ENCODE data around the gene HOXD13.
A peak's percentile ranks its signal among the peaks of the same experiment; 100 is the strongest.

HOXD13 gene

DNA sequence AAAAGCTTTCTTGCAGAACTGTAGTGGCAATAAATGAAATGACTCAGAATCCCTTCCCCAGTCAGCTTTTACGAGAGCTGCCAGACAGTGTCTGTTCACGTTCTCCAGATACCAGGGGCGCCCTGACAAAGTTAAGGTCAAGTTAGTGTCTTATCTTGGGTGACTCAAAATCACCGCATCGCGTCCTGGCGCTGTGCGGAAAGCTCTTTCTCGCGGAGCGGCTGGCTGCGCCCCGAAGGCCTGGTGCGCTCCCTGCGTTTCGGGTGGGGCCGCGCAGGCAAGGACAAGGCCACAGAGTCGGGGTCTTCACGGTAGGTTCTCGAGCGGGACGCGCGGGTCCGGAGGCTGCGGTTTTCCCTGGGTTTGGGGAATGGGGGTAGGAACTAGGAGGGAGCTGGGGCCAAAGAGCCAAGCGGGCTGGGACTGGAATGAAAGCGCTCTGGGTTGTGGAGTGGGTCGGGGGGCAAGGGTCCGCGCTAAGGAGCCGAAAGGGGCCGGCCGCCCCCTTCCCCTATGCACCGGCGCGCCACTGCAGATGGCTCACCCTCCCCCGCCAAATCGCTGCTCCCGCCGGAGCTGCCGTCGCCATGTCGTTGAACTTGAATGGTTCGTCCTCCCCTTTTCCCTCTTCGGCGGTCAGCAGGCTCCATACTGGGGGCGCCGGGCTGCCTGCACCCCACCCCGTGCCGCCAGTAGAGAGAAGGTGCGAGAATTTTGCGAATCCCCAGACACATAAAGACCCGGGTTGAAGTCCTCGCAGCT is 12.0 kb downstream of the HOXD13 start:
- H3K27ac Mint-ChIP-seq: no peak overlapping the region
- no peak for ATAC-seq (ENCODE audit: low read depth)
- DNase-seq (ENCODE audit: low spot score in 2 of 2): no peak
- H3K4me3 Mint-ChIP-seq: no peak overlapping the region
- peaks cover 4% of the 10 kb centered on the region for H3K36me3 Mint-ChIP-seq
- peaks cover 8% of the 10 kb centered on the region for H3K4me1 Mint-ChIP-seq
- peaks cover 5% of the 10 kb centered on the region for H3K9me3 Mint-ChIP-seq
- H3K27me3 Mint-ChIP-seq: peaks cover 26% of the 10 kb centered on the region

- H3K9me3 Mint-ChIP-seq: peaks cover 5% of the 10 kb centered on the region
- H3K4me1 Mint-ChIP-seq: peaks cover 8% of the 10 kb centered on the region
- H3K36me3 Mint-ChIP-seq: peaks cover 4% of the 10 kb centered on the region
- H3K27ac Mint-ChIP-seq: no peak overlapping the region
- ATAC-seq (ENCODE audit: low read depth) (no peak), DNase-seq (ENCODE audit: low spot score in 2 of 2) (no peak)
- no peak overlapping the region for H3K4me3 Mint-ChIP-seq
- H3K27me3 Mint-ChIP-seq: peaks cover 29% of the 10 kb centered on the region
Measured at GRCh38 chr2:176105078-176105729, 12.7 kb downstream of the HOXD13 start.

GRCh38 chr2:176105730-176106580 is 13.4 kb downstream of the HOXD13 start:
- Mint-ChIP-seq H3K9me3 (peaks cover 5% of the 10 kb centered on the region), H3K36me3 (peaks cover 4% of the 10 kb centered on the region), H3K4me3 (peak overlapping the region; percentile 14), H3K27ac (no peak overlapping the region), H3K4me1 (peaks cover 8% of the 10 kb centered on the region), H3K27me3 (peaks cover 29% of the 10 kb centered on the region)
- ATAC-seq (ENCODE audit: low read depth) (no peak), DNase-seq (ENCODE audit: low spot score in 2 of 2) (no peak)

DNA sequence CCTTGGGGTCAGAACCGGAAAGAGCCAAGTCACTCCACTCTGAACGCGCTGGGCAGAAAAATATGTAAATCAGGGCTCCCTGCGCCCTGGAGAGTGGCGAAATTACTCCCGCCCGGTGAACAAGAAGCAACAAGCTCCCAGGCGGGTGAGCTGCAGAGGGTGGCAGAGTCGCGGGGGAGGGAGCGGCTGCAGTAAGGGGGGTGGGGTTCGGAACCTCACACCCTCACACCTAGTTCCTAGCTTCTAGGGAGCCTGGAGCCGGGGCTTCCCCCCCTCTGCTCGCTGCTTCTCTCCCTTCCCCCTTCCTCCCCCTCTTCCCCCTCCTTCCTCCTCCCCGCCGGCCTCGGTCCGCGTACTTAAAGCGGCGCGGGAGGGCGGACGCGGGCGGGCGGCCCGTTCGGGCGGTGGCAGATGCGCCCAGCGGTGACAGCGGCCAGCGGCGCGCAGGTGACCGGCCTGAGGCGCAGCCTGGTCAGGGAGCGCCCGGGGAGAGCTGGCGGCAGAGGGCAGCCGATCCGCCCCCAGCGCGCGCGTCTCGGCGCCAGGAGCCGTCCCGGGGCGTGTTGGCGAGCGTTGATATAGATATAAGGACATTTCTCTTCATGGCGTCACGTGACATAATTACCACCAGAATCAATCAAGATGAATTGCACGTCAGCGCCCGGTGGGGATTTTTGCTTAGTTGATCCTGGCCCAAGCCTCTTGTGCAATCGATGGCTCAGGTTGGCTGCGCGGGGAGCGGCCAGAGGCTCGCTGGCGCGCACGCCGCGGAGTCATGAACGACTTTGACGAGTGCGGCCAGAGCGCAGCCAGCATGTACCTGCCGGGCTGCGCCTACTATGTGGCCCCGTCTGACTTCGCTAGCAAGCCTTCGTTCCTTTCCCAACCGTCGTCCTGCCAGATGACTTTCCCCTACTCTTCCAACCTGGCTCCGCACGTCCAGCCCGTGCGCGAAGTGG is 14.3 kb downstream of the HOXD13 start, which contains the start of gene HOXD11:
Gene HOXD11, plus strand, starts transcription at position 700 of the 959 bp plus-strand sequence. Its CDS starts 76 bp downstream, at position 776.
- no peak for ATAC-seq (ENCODE audit: low read depth)

GRCh38 chr2:176107731-176108181 is 15.2 kb downstream of the HOXD13 start:
- H3K36me3 Mint-ChIP-seq: peaks cover 4% of the 10 kb centered on the region
- H3K9me3 Mint-ChIP-seq: peaks cover 5% of the 10 kb centered on the region
- peaks cover 11% of the 10 kb centered on the region for H3K4me1 Mint-ChIP-seq
- ATAC-seq (ENCODE audit: low read depth): no peak
- H3K27ac Mint-ChIP-seq: no peak overlapping the region
- H3K4me3 Mint-ChIP-seq: no peak overlapping the region
- peaks cover 27% of the 10 kb centered on the region for H3K27me3 Mint-ChIP-seq
- no peak for DNase-seq (ENCODE audit: low spot score in 2 of 2)

More for the DNA sequence above, 14.3 kb downstream of the HOXD13 start, which contains the start of gene HOXD11:
- Mint-ChIP-seq H3K4me1 (peaks cover 11% of the 10 kb centered on the region), H3K9me3 (peaks cover 5% of the 10 kb centered on the region), H3K27me3 (peaks cover 28% of the 10 kb centered on the region), H3K4me3 (peak within 1 kb of the TSS; percentile 14), H3K27ac (no peak within 1 kb of the TSS), H3K36me3 (peaks cover 4% of the 10 kb centered on the region)
- DNase-seq (ENCODE audit: low spot score in 2 of 2): no peak

DNA sequence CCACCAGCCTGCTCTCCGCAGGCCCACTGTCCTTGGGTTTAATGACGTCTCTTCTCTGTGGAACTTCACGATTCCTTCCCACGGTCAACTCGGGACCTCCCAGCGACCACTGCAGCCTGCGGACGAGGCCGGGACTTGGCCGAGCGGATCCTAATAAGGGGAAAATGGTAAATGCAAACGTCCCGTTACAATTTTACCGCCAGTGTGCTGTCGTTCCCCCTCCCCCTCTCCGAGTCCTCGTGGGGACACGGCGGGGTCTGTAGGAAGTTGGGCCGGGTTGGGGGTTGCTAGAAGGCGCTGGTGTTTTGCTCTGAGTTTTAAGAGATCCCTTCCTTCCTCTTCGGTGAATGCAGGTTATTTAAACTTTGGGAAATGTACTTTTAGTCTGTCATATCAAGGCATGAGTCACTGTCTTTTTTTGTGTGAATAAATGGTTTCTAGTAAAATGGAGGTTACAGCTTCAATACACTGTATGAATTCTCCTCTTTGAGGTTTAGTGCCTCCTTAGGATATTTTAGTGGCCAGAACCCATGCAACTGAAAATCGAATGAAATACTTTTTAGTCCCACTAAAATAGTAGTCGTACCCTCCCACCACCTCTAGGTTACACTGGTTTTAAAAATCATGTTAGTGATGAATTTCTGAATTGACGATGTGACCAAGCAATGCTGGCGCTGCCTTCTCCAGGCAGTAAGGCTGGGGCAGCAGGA is 16.8 kb downstream of the HOXD13 start:
- Mint-ChIP-seq H3K4me1 (peaks cover 11% of the 10 kb centered on the region), H3K4me3 (no peak overlapping the region), H3K27me3 (peaks cover 27% of the 10 kb centered on the region), H3K27ac (peak overlapping the region; percentile 65), H3K9me3 (peaks cover 5% of the 10 kb centered on the region), H3K36me3 (peaks cover 4% of the 10 kb centered on the region)
- DNase-seq (ENCODE audit: low spot score in 2 of 2) (no peak), ATAC-seq (ENCODE audit: low read depth) (no peak)

DNA sequence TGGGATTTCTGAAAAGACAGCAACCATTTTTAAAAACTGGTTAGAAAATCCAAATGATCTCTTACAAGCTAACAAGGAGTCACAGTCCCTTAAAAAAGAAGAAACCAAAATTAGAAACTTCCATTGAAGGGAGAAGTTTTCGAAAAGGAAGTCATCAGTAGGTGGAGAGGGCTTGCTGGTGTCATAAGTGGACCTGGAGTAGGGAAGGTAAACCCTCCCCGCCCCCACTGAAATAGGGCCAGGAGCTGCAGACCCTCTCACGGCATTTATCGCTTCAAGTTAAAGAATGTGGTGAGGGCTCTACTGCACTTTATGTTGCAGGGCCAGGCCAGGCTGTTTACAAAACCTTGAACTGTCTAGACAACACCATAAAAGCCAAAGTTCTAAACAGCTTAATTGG is 17.4 kb downstream of the HOXD13 start:
- ATAC-seq (ENCODE audit: low read depth): no peak
- DNase-seq (ENCODE audit: low spot score in 2 of 2): no peak
- Mint-ChIP-seq H3K27ac (no peak overlapping the region), H3K4me1 (peaks cover 10% of the 10 kb centered on the region), H3K4me3 (no peak overlapping the region), H3K9me3 (peaks cover 5% of the 10 kb centered on the region), H3K27me3 (peaks cover 25% of the 10 kb centered on the region), H3K36me3 (peaks cover 4% of the 10 kb centered on the region)

DNA sequence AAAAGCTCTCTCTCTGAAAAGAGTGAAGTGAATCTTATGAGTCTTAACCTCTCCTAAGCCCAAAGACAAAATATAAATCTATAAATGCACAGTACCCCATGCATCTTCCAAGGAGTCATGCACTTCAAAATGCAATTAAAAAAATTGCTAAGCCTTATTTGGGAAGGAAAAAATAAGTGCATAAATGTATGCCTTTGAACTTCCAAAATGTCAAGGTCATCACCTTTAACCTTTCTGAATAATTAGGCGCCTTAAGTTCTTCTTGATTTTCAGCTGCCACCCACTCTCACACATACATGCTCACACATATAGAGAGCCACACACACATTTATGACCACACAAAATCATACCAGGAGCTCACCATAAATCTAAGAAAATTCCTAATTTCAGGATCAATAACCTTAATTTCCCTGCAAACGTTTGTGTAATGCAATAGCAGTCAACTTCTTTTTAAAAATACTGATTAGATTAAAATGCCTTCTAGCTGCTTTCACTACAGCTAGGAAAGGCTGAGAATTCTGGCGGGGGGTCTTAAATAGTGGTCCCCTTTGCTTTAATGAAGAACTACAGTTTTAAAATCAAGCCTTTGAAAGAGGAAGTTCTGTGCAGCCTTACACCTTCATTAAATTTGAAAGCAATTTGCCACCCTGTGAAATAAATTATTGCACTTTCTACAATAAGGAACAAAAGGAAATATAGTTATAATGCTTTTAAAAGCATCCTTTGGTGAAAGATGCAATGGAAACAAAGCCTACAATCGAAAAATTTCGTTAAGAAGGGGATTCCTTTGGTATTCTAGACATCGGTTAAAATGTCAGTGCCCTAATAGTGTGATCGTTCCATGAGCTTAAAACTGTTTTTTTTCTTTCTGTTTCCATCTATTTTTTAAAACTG is 18.1 kb downstream of the HOXD13 start:
- peaks cover 4% of the 10 kb centered on the region for H3K36me3 Mint-ChIP-seq
- H3K4me3 Mint-ChIP-seq: no peak overlapping the region
- no peak overlapping the region for H3K27ac Mint-ChIP-seq
- peaks cover 6% of the 10 kb centered on the region for H3K4me1 Mint-ChIP-seq
- H3K27me3 Mint-ChIP-seq: peaks cover 19% of the 10 kb centered on the region
- ATAC-seq (ENCODE audit: low read depth) (no peak), DNase-seq (ENCODE audit: low spot score in 2 of 2) (no peak)
- peaks cover 5% of the 10 kb centered on the region for H3K9me3 Mint-ChIP-seq

DNA sequence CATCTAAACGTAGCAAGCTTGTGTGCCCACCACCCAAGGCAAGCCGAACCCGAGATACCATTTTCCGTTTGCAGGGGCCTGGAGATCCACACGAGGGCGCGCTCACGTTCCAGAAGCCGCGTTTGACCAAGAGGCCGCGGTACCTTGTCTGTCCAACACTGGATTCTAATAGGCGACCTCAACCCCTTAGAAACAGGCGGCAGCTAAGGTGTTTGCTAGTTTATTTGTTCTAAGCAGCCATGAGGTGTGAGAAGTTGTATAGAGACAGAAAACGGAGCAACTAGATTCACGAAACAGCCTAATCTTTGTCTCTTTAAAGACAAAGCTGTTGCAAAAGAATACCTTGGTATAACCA is 18.8 kb downstream of the HOXD13 start:
- H3K4me3 Mint-ChIP-seq: no peak overlapping the region

GRCh38 chr2:176111846-176112374 is 19.4 kb downstream of the HOXD13 start:
- Mint-ChIP-seq H3K27me3 (peaks cover 21% of the 10 kb centered on the region), H3K4me1 (peaks cover 2% of the 10 kb centered on the region), H3K36me3 (no peaks in the 10 kb centered on the region), H3K27ac (no peak overlapping the region), H3K4me3 (no peak overlapping the region), H3K9me3 (peaks cover 1% of the 10 kb centered on the region)
- DNase-seq (ENCODE audit: low spot score in 2 of 2) (no peak), ATAC-seq (ENCODE audit: low read depth) (no peak)

More for the DNA sequence above, 18.8 kb downstream of the HOXD13 start:
- ATAC-seq (ENCODE audit: low read depth) (no peak), DNase-seq (ENCODE audit: low spot score in 2 of 2) (no peak)
- Mint-ChIP-seq H3K9me3 (peaks cover 2% of the 10 kb centered on the region), H3K27me3 (peaks cover 17% of the 10 kb centered on the region), H3K36me3 (peaks cover 1% of the 10 kb centered on the region), H3K27ac (no peak overlapping the region), H3K4me1 (peaks cover 3% of the 10 kb centered on the region)

DNA sequence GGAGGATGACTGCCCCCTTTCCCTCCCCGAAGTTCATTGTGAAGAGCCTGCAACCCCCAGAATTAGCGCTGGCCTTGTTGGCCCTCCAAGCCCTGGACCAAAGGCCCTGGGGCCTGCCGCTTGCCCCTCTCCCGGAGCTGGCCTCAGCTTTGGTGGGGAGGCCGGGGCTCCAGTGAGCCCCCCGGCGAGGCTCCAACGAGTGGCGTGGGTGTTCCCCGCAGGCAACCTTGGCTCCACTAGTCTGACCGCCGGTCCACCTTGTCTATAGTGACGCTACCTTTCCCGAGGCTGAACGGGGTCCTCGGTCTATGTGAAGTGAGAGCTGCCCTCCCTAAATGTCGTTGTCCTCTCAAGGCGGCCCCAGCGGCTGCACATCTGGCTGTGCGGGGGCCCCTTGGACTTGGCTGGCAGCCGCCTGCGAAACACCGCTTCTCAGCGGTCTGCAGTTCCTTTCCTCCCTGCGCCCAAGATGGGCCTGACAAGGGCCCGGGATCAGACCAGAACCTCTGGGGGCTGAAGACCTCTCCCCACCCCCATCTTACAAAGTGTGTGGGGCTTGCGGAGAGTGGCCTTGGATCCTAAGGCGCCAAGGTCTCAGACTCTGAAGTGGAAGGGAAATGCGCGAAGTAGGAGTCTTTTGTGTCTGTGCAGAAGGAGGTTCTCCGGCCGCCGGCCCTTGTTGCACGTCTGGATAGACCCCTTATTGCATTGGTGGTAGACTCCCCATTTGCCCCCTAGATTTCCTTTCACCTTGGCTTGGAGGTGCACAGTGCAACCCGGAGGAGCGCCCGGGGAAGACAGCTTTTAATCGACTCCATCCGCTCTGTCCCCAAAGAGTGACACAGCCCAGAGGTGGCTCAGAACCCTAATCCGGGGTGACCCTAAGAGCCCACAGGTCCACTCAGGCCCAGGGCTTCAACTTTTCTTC is 20.1 kb downstream of the HOXD13 start:
- ATAC-seq (ENCODE audit: low read depth) (no peak), DNase-seq (ENCODE audit: low spot score in 2 of 2) (no peak)
- H3K4me1 Mint-ChIP-seq: peaks cover 2% of the 10 kb centered on the region
- H3K27ac Mint-ChIP-seq: no peak overlapping the region
- H3K4me3 Mint-ChIP-seq: no peak overlapping the region
- peaks cover 1% of the 10 kb centered on the region for H3K9me3 Mint-ChIP-seq
- H3K27me3 Mint-ChIP-seq: peaks cover 24% of the 10 kb centered on the region
- no peaks in the 10 kb centered on the region for H3K36me3 Mint-ChIP-seq
